H9 (cell line): ENCODE results near the gene CAMP. TPM values are rescaled to one million over a fixed set of nuclear protein-coding genes. Genes with fewer than 3 reads are reported as not detected.

Source experiments
- DNase-seq: peaks from one replicate; pipeline ENCODE4 v3.0.0-alpha.2; 2017
- H2AFZ ChIP-seq: one replicate; pipeline ENCODE4 v1.6.1; 2013; ENCODE audit warnings: mild to moderate bottlenecking, low read length, control low read depth, moderate library complexity
- H2AK5ac ChIP-seq: 2 replicates; pipeline ENCODE4 v1.6.1; 2013; ENCODE audit warnings: low read length, control low read depth, mixed read lengths; ENCODE audit not compliant: insufficient read length
- H2BK120ac ChIP-seq: one replicate; pipeline ENCODE4 v1.6.1; 2013; ENCODE audit warnings: low read depth, mild to moderate bottlenecking, low read length, control low read depth, inconsistent platforms; ENCODE audit not compliant: poor library complexity, severe bottlenecking
- H2BK12ac ChIP-seq: 2 replicates; pipeline ENCODE4 v1.6.1; 2013; ENCODE audit warnings: low read length, control low read depth, mixed read lengths, low read depth; ENCODE audit not compliant: insufficient read length
- H2BK15ac ChIP-seq: 2 replicates; pipeline ENCODE4 v1.6.1; 2013; ENCODE audit warnings: low read depth, low read length, control low read depth
- H2BK20ac ChIP-seq: one replicate; pipeline ENCODE4 v1.6.1; 2013; ENCODE audit warnings: low read depth, mild to moderate bottlenecking, low read length, control low read depth, inconsistent platforms; ENCODE audit not compliant: poor library complexity, severe bottlenecking
- H2BK5ac ChIP-seq: 2 replicates; pipeline ENCODE4 v1.6.1; 2013; ENCODE audit warnings: low read length, control low read depth, mixed read lengths; ENCODE audit not compliant: insufficient read length
- H3K14ac ChIP-seq: 2 replicates; pipeline ENCODE4 v1.6.1; 2013; ENCODE audit warnings: low read length, control low read depth; ENCODE audit not compliant: insufficient read depth
- H3K18ac ChIP-seq: 2 replicates; pipeline ENCODE4 v1.6.1; 2013; ENCODE audit warnings: low read depth, mild to moderate bottlenecking, mixed read lengths, low read length, control low read depth; ENCODE audit not compliant: insufficient read length
- H3K23ac ChIP-seq: 2 replicates; pipeline ENCODE4 v1.6.1; 2013; ENCODE audit warnings: low read length, control low read depth, mixed read lengths, low read depth; ENCODE audit not compliant: insufficient read length
- H3K23me2 ChIP-seq: 2 replicates; pipeline ENCODE4 v1.6.1; 2013; ENCODE audit warnings: low read depth, mild to moderate bottlenecking, mixed read lengths, low read length, control low read depth; ENCODE audit not compliant: insufficient read length, poor library complexity, severe bottlenecking
- H3K27ac ChIP-seq: 2 replicates; pipeline ENCODE4 v1.5.1; 2013; ENCODE audit warnings: low read length, control low read depth, mixed read lengths, low read depth; ENCODE audit not compliant: insufficient read length
- H3K27me3 ChIP-seq: 2 replicates; pipeline ENCODE4 v1.6.1; 2013; ENCODE audit warnings: low read length, control low read depth, inconsistent platforms; ENCODE audit not compliant: insufficient read depth
- H3K4ac ChIP-seq: 2 replicates; pipeline ENCODE4 v1.6.1; 2013; ENCODE audit warnings: low read depth, mild to moderate bottlenecking, control low read depth, inconsistent platforms, low read length, moderate library complexity
- H3K4me1 ChIP-seq: 2 replicates; pipeline ENCODE4 v1.6.1; 2013; ENCODE audit warnings: low read length, control low read depth, inconsistent platforms; ENCODE audit not compliant: insufficient read depth
- H3K4me2 ChIP-seq: 2 replicates; pipeline ENCODE4 v1.6.1; 2013; ENCODE audit warnings: low read length, control low read depth, mixed read lengths; ENCODE audit not compliant: insufficient read length, insufficient read depth
- H3K56ac ChIP-seq: 2 replicates; pipeline ENCODE4 v1.6.1; 2013; ENCODE audit warnings: low read depth, mild to moderate bottlenecking, mixed read lengths, low read length, control low read depth; ENCODE audit not compliant: insufficient read length
- H3K79me1 ChIP-seq: 2 replicates; pipeline ENCODE4 v1.6.1; 2013; ENCODE audit warnings: low read depth, mild to moderate bottlenecking, moderate library complexity, low read length, control low read depth, inconsistent platforms; ENCODE audit not compliant: insufficient read depth, poor library complexity, severe bottlenecking
- H3K79me2 ChIP-seq: 2 replicates; pipeline ENCODE4 v1.6.1; 2013; ENCODE audit warnings: low read length, control low read depth, inconsistent platforms; ENCODE audit not compliant: insufficient read depth
- H3K9ac ChIP-seq: 2 replicates; pipeline ENCODE4 v1.6.1; 2013; ENCODE audit warnings: low read length, control low read depth, mixed read lengths; ENCODE audit not compliant: insufficient read length; ENCODE audit errors: extremely low read depth
- H3K9me3 ChIP-seq: one replicate; pipeline ENCODE4 v1.6.1; 2013; ENCODE audit warnings: low read depth, low read length, inconsistent platforms; ENCODE audit not compliant: control insufficient read depth
- H3T11ph ChIP-seq: one replicate; pipeline ENCODE4 v1.6.1; 2013; ENCODE audit warnings: mild to moderate bottlenecking, low read length, control low read depth, inconsistent platforms
- H4K20me1 ChIP-seq: one replicate; pipeline ENCODE4 v1.6.1; 2013; ENCODE audit not compliant: control insufficient read depth, insufficient read length, insufficient read depth
- H4K5ac ChIP-seq: 2 replicates; pipeline ENCODE4 v1.6.1; 2013; ENCODE audit warnings: low read depth, mild to moderate bottlenecking, mixed read lengths, low read length, control low read depth; ENCODE audit not compliant: insufficient read length
- H4K8ac ChIP-seq: replicated peaks from 2 replicates; pipeline ENCODE4 v1.6.1; 2013; ENCODE audit warnings: low read length, control low read depth, mixed read lengths, low read depth; ENCODE audit not compliant: insufficient read length
- H4K91ac ChIP-seq: 2 replicates; pipeline ENCODE4 v1.6.1; 2013; ENCODE audit warnings: low read depth, mild to moderate bottlenecking, moderate library complexity, mixed read lengths, low read length, control low read depth; ENCODE audit not compliant: insufficient read length
- H3K27ac Mint-ChIP-seq, 3 experiments: 2 replicates in 2 of 3; 3 replicates in 1 of 3; pipeline ENCODE4 v1.8.0; 2020 to 2021; ENCODE audit warnings: mixed read lengths in 3 of 3, mild to moderate bottlenecking in 1 of 3, moderate library complexity in 1 of 3
- H3K27me3 Mint-ChIP-seq: 2 replicates; pipeline ENCODE4 v1.8.0; 2021; ENCODE audit warnings: low read depth, mild to moderate bottlenecking, moderate library complexity, mixed read lengths
- H3K36me3 Mint-ChIP-seq, 3 experiments: 2 replicates in 2 of 3; 3 replicates in 1 of 3; pipeline ENCODE4 v1.8.0; 2020 to 2021; ENCODE audit warnings: low read depth in 3 of 3, mixed read lengths in 3 of 3; ENCODE audit not compliant: insufficient read depth in 1 of 3
- H3K4me1 Mint-ChIP-seq, 2 experiments: 2 replicates each; pipeline ENCODE4 v1.8.0; 2020; ENCODE audit warnings: mixed read lengths in 2 of 2
- H3K4me3 Mint-ChIP-seq, 2 experiments: 2 replicates in 1 of 2; 3 replicates in 1 of 2; pipeline ENCODE4 v1.8.0; 2020 to 2021; ENCODE audit warnings: mild to moderate bottlenecking in 2 of 2, mixed read lengths in 2 of 2, moderate library complexity in 1 of 2
- H3K9me3 Mint-ChIP-seq, 2 experiments: 2 replicates in 1 of 2; 3 replicates in 1 of 2; pipeline ENCODE4 v1.8.0; 2020; ENCODE audit warnings: mild to moderate bottlenecking in 2 of 2, mixed read lengths in 2 of 2, moderate library complexity in 1 of 2
- WGBS: extraction: QIAGEN DNeasy Blood & Tissue Kit; methylation state at CpG from one replicate; pipeline ENCODE4 v1.1.7; 2013; ENCODE audit warnings: missing lambda C conversion rate, low lambda C conversion rate, mixed read lengths; ENCODE audit not compliant: insufficient read length; ENCODE audit errors: extremely low coverage; 5-methylcytosine and 5-hydroxymethylcytosine counted together
- total RNA-seq: library from RNA; stranded (reverse); gene quantifications from 2 replicates; pipeline ENCODE4 v1.2.1, GENCODE V29; 2021
- TF ChIP-seq, protein P1 (sequence below): fragments of 200-600 bp; sonication (generic); conservative IDR thresholded peaks from 3 replicates; pipeline ENCODE4 v1.8.0; 2021; ENCODE audit warnings: antibody characterized with exemption, mild to moderate bottlenecking

Gene CAMP
- total RNA-seq, 1 experiment from 2014 or later, result not detected

DNA sequence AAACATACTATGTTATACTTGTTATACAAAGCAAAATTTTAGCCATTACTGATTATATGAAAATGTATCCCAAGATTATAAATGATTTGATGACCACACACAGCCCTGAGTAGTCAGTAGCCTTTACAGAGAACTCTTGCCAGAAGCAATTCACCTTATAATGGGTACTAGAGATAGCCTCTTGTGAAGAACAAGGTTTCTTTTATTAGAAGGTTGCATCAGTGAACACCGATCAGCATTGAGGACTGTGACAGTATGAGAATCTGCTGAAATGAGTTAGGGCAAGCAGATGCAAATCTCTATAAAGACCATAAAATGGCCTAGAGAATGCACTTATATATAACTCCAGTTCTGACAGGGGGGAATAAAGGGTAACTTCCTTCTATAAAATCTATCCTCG is 45.2 kb upstream of the CAMP start:
- H3K79me2 ChIP-seq, result peaks cover 9% of the 10 kb centered on the region
- H3K4me3 Mint-ChIP-seq, result no peak overlapping the region

More for the DNA sequence above, 45.2 kb upstream of the CAMP start:
- no peaks in the 10 kb centered on the region for H4K20me1 ChIP-seq
- no peaks in the 10 kb centered on the region for H3K4me1 ChIP-seq
- no peak for DNase-seq
- WGBS, result no CpG with 5 or more reads among the region's 2 CpGs
- H2BK12ac ChIP-seq, result no peak overlapping the region
- H3K23ac ChIP-seq, result no peak overlapping the region
- H4K5ac ChIP-seq, result no peak overlapping the region
- H3K14ac ChIP-seq, result no peak overlapping the region
- Mint-ChIP-seq H3K36me3 (peaks cover 66 to 97% (median 93%) of the 10 kb centered on the region in 3 experiments), H3K27ac (no peak overlapping the region), H3K4me1 (peaks cover 0 to 22% of the 10 kb centered on the region in 2 experiments; a peak in 3 of 4 replicates), H3K9me3 (no peaks in the 10 kb centered on the region), H3K27me3 (no peaks in the 10 kb centered on the region)
- H2BK120ac ChIP-seq, result no peak overlapping the region
- H4K91ac ChIP-seq, result no peak overlapping the region
- H2BK20ac ChIP-seq, result no peak overlapping the region
- no peak overlapping the region for H2BK15ac ChIP-seq
- H3K18ac ChIP-seq, result no peak overlapping the region
- H2AK5ac ChIP-seq, result no peak overlapping the region
- no peak overlapping the region for H3K4me2 ChIP-seq
- no peak overlapping the region for H3K4ac ChIP-seq
- no peak overlapping the region for H2BK5ac ChIP-seq
- H3K23me2 ChIP-seq, result no peaks in the 10 kb centered on the region
- no peak overlapping the region for H3K9ac ChIP-seq
- no peaks in the 10 kb centered on the region for H3K27me3 ChIP-seq
- H3K79me1 ChIP-seq, result peaks cover 8% of the 10 kb centered on the region
- H3K27ac ChIP-seq, result no peak overlapping the region
- H3T11ph ChIP-seq, result no peak overlapping the region
- H2AFZ ChIP-seq, result no peak overlapping the region
- TF ChIP-seq, protein P1, sequence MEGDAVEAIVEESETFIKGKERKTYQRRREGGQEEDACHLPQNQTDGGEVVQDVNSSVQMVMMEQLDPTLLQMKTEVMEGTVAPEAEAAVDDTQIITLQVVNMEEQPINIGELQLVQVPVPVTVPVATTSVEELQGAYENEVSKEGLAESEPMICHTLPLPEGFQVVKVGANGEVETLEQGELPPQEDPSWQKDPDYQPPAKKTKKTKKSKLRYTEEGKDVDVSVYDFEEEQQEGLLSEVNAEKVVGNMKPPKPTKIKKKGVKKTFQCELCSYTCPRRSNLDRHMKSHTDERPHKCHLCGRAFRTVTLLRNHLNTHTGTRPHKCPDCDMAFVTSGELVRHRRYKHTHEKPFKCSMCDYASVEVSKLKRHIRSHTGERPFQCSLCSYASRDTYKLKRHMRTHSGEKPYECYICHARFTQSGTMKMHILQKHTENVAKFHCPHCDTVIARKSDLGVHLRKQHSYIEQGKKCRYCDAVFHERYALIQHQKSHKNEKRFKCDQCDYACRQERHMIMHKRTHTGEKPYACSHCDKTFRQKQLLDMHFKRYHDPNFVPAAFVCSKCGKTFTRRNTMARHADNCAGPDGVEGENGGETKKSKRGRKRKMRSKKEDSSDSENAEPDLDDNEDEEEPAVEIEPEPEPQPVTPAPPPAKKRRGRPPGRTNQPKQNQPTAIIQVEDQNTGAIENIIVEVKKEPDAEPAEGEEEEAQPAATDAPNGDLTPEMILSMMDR, result no peak
- H3K9me3 ChIP-seq, result no peaks in the 10 kb centered on the region
- no peak overlapping the region for H3K56ac ChIP-seq
- H4K8ac ChIP-seq, result no peak overlapping the region
